NCI-H446 treated with DMSO at 0.1 percent for 48 hours (cell line): ENCODE results near the gene UFSP2.

Source experiments
- DNase-seq: peaks from one replicate; lab custom pipeline; 2025; lab: John Stamatoyannopoulos, UW

Gene UFSP2

DNA sequence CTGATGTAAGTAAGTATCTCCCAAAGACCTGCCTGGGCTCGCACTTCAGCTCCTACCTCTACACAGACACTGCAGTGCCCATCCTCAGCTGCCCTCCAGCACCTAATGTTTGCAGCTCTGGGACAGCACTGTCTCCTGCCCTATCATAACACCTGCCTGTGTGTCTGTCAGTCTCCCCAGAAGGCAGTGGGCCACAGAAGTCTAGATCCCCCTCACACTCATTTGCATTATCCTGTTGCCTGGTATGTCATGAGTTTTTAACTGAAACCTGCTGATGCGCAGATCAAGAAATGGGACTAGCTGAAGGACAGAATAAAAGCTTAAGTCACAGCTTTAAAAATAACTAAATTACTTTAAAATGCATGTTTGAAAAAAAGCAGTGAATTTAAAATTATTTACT lies 73.0 kb downstream of the UFSP2 start:
- DNase-seq, result no peak

DNA sequence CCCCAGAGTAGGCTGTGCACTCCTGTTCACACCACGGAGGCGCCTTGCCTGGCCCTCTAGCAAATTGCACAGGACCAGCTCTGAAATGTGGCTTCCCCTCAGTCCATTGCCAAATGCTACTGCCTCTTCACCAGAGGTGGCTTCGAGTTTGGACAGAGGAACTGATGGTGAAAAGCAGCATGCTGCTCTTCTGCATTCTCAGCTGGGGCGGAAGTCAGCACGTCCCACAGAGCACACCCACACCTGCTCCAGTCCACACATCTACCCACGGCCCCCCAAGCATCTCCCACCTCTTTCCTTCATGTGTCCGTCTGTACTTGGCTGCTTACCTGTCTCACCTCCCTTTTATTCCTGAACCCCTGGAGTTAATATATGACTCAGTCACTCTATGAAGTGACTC lies 73.6 kb downstream of the UFSP2 start:
- DNase-seq, result no peak

DNA sequence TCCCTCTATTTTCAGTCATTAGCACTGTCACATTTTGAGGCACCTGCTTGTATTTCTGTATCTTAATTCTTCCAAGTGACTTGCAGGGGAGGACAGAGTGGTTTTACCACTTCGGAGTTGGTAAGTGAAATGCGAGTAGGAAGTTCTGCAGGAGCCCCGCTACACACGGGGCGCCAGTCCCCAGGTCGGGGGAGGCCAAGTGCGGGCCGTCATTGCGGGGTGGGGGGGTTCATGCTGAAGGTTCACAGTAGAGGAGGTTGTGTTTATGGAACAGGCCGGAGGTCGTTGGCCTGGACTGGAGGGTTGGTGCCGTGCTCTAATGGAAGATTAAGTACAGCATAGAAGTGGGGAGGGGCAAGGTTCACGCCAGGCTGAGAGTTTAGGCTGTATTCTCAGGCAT lies 74.1 kb downstream of the UFSP2 start:
- DNase-seq, result no peak
